D721Med (cell line): Measurements from ENCODE around the gene CA5B.

Source experiments
- DNase-seq: peaks from one replicate; pipeline ENCODE4 v3.0.0; 2011; ENCODE audit warnings: low spot score; ENCODE audit not compliant: insufficient read length
- FAIRE-seq: peaks from 2 replicates; lab custom pipeline; 2011; peaks lifted over from hg19 to GRCh38; lab: Jason Lieb, UNC
- TF ChIP-seq, protein P1 (sequence below): IDR thresholded peaks from 2 replicates; pipeline ENCODE4 v1.5.1; 2012; ENCODE audit warnings: mild to moderate bottlenecking, control low read depth; ENCODE audit not compliant: insufficient read depth; ENCODE audit errors: missing control alignments

Gene CA5B

DNA sequence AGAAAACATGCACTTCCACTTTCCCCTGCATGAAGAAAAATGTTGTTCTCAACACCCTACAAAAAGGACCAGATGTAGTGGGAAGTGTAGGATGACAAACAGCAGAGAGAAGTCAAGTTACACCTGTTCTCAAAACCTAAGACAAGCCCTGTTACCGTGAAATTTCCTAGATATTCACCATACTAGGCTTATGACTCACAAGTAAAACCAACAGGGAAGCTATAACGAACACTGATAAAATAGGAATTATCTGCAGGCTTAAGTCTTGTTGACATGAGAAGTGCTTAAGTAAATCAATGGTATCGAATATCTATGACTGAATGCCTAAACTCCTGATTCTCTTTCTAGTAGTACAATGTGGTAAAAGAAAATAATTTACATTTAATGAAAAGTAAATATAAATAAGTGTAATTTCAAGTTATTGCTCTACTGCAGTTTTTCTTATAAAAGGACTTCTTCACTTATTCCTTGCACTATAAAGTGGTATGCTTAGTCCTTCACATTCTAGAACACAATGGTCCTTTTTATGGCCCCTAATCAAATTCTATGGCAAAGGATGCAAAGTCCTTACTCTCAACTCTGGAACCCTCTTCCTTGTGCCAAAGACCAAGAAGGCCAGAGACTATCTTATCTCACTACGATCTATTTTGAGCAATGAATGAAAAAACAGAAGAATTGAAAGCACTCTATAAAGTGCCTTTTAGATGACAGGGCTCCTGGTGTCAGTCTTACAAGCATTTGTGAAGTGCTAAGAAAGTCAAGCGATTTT lies 96.9 kb downstream of the CA5B start:
- DNase-seq (no peak), FAIRE-seq (no peak)
- TF ChIP-seq, protein P1, sequence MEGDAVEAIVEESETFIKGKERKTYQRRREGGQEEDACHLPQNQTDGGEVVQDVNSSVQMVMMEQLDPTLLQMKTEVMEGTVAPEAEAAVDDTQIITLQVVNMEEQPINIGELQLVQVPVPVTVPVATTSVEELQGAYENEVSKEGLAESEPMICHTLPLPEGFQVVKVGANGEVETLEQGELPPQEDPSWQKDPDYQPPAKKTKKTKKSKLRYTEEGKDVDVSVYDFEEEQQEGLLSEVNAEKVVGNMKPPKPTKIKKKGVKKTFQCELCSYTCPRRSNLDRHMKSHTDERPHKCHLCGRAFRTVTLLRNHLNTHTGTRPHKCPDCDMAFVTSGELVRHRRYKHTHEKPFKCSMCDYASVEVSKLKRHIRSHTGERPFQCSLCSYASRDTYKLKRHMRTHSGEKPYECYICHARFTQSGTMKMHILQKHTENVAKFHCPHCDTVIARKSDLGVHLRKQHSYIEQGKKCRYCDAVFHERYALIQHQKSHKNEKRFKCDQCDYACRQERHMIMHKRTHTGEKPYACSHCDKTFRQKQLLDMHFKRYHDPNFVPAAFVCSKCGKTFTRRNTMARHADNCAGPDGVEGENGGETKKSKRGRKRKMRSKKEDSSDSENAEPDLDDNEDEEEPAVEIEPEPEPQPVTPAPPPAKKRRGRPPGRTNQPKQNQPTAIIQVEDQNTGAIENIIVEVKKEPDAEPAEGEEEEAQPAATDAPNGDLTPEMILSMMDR = no peak
